HCT116 (cell line): ENCODE measurements around the gene LTO1. TPM values are rescaled to one million over a fixed set of nuclear protein-coding genes. Genes with fewer than 3 reads are reported as not detected.

Source experiments
- ATAC-seq: fragments of 200-7000 bp; cut with Tn5 transposase; 2 replicates; pipeline ENCODE4 v1.9.1; 2020; ENCODE audit warnings: mild to moderate bottlenecking, moderate library complexity
- BruUV-seq: library from RNA; stranded (reverse); fragments of 400-500 nt; replicated peaks from 2 replicates; lab custom pipeline; 2021; lab: Mats Ljungman, UMichigan
- CTCF ChIA-PET: fragments of 300-600 bp; sonication (Branson Sonifier 250); formaldehyde crosslinking; loops from one replicate; lab custom pipeline; 2021; ENCODE audit warnings: antibody characterized with exemption; lab: Charles Lee
- POLR2A ChIA-PET: fragments of 300-600, 350-600 bp; sonication (Branson Sonifier 250); formaldehyde crosslinking; loops from one replicate; lab custom pipeline; 2021; ENCODE audit warnings: antibody characterized with exemption; lab: Charles Lee
- RAD21 ChIA-PET, 2 experiments: fragments of 300-600 bp; sonication (Branson Sonifier 250); formaldehyde crosslinking; loops; one replicate each; lab custom pipeline; 2023; ENCODE audit warnings: low total read pairs in 2 of 2; ENCODE audit not compliant: uncharacterized antibody in 2 of 2, unreplicated experiment in 2 of 2, low non-redundant PET in 1 of 2; lab: Charles Lee
- DNase-seq: peaks from one replicate; pipeline ENCODE4 v3.0.0-alpha.2; 2010; ENCODE audit warnings: low read depth, low spot score
- H2AFZ ChIP-seq: fragments of 200-600 bp; shearing (Covaris generic), sonication (generic); 2 replicates; pipeline ENCODE4 v1.6.1; 2017; ENCODE audit warnings: low read depth, mixed run types, mixed read lengths, antibody characterized with exemption, low read length; ENCODE audit not compliant: poor library complexity, severe bottlenecking
- H3K27ac ChIP-seq: 2 replicates; pipeline ENCODE4 v1.5.1; 2012; ENCODE audit warnings: low read depth, low read length
- H3K27me3 ChIP-seq: fragments of 200-600 bp; sonication (generic); 2 replicates; pipeline ENCODE4 v1.6.1; 2016; ENCODE audit warnings: mixed run types, low read length, mixed read lengths; ENCODE audit not compliant: insufficient read depth
- H3K36me3 ChIP-seq, 2 experiments: fragments of 200-500 bp in 1 of 2; fragments of 200-600 bp in 1 of 2; sonication (Bioruptor generic) in 1 of 2; sonication (generic) in 1 of 2; 2 replicates each; pipeline versions ENCODE4 v1.5.1 to v1.6.1; 2014 to 2016; ENCODE audit warnings: low read length in 2 of 2, inconsistent platforms in 1 of 2, mixed read lengths in 1 of 2, mixed run types in 1 of 2; ENCODE audit not compliant: insufficient read depth in 2 of 2, control insufficient read depth in 1 of 2
- H3K4me1 ChIP-seq, 2 experiments: fragments of 200-600 bp in 1 of 2; sonication (generic) in 1 of 2; 2 replicates each; pipeline versions ENCODE4 v1.5.1 to v1.6.1; 2012 to 2017; ENCODE audit warnings: low read length in 2 of 2, inconsistent platforms in 1 of 2, mild to moderate bottlenecking in 1 of 2, mixed read lengths in 1 of 2, mixed run types in 1 of 2, moderate library complexity in 1 of 2; ENCODE audit not compliant: insufficient read depth in 2 of 2, control insufficient read depth in 1 of 2
- H3K4me2 ChIP-seq: fragments of 200-600 bp; sonication (generic); 2 replicates; pipeline ENCODE4 v1.6.1; 2017; ENCODE audit warnings: mixed run types, low read length, mixed read lengths
- H3K4me3 ChIP-seq, 2 experiments: fragments of 200-600 bp in 1 of 2; sonication (generic) in 1 of 2; replicated peaks in 1 of 2; 2 replicates each; pipeline ENCODE4 v1.5.1; 2011 to 2016; ENCODE audit warnings: low read length in 2 of 2, control low read depth in 1 of 2, low read depth in 1 of 2, mild to moderate bottlenecking in 1 of 2, mixed read lengths in 1 of 2, mixed run types in 1 of 2
- H3K79me2 ChIP-seq: fragments of 200-600 bp; sonication (generic); 2 replicates; pipeline ENCODE4 v1.6.1; 2017; ENCODE audit warnings: mild to moderate bottlenecking, mixed run types, low read length, moderate library complexity, mixed read lengths; ENCODE audit not compliant: insufficient read depth
- H3K9ac ChIP-seq: fragments of 200-600 bp; sonication (generic); 2 replicates; pipeline ENCODE4 v1.6.1; 2016; ENCODE audit warnings: low read length, mixed read lengths
- H3K9me2 ChIP-seq: fragments of 200-600 bp; sonication (generic), shearing (Covaris generic); 2 replicates; pipeline ENCODE4 v1.6.1; 2017; ENCODE audit warnings: mixed run types, mild to moderate bottlenecking, moderate library complexity; ENCODE audit not compliant: insufficient read depth
- H3K9me3 ChIP-seq, 2 experiments: fragments of 200-500 bp in 1 of 2; fragments of 200-600 bp in 1 of 2; sonication (Bioruptor generic) in 1 of 2; sonication (generic) in 1 of 2; 2 replicates each; pipeline ENCODE4 v1.6.1; 2014 to 2017; ENCODE audit warnings: low read length in 2 of 2, mixed read lengths in 2 of 2, inconsistent platforms in 1 of 2, low read depth in 1 of 2, mild to moderate bottlenecking in 1 of 2, mixed run types in 1 of 2, moderate library complexity in 1 of 2; ENCODE audit not compliant: control insufficient read depth in 1 of 2, insufficient read depth in 1 of 2
- H4K20me1 ChIP-seq: fragments of 200-600 bp; sonication (generic), shearing (Covaris generic); 2 replicates; pipeline ENCODE4 v1.6.1; 2017; ENCODE audit warnings: mixed run types, mild to moderate bottlenecking, moderate library complexity; ENCODE audit not compliant: insufficient read depth
- ATF3 ChIP-seq: IDR thresholded peaks from 2 replicates; pipeline ENCODE4 v1.6.1; 2012
- CBX3 ChIP-seq: IDR thresholded peaks from 2 replicates; pipeline ENCODE4 v1.6.1; 2012; ENCODE audit warnings: low read depth
- EGR1 ChIP-seq: IDR thresholded peaks from 2 replicates; pipeline ENCODE4 v1.6.1; 2012; ENCODE audit warnings: low read depth
- JUND ChIP-seq: IDR thresholded peaks from 2 replicates; pipeline ENCODE4 v1.6.1; 2012
- POLR2AphosphoS5 ChIP-seq: IDR thresholded peaks from 2 replicates; pipeline ENCODE4 v1.6.1; 2011; ENCODE audit warnings: mild to moderate bottlenecking, low read depth, low read length, moderate library complexity
- REST ChIP-seq: IDR thresholded peaks from 2 replicates; pipeline ENCODE4 v1.6.1; 2012; ENCODE audit warnings: low read depth
- SRF ChIP-seq: IDR thresholded peaks from 2 replicates; pipeline ENCODE4 v1.6.1; 2012; ENCODE audit warnings: low read depth
- intact Hi-C: fragments of 100-400 bp; cut with micrococcal nuclease; formaldehyde crosslinking; loops from 2 replicates; pipeline ENCODE4 v1.10.0; 2022
- total RNA-seq: library from RNA; stranded (reverse); gene quantifications from one replicate; pipeline ENCODE4 v1.2.1, GENCODE V29; 2021; ENCODE audit not compliant: unreplicated experiment

LTO1 gene
- total RNA-seq, 1 experiment from 2014 or later, result 21.3 TPM

- CTCF ChIA-PET, result no interaction called here
- H3K4me1 ChIP-seq, result peaks cover 0 to 66% of the 10 kb centered on the region in 2 experiments; a peak in 3 of 4 replicates
These were observed 23.1 kb downstream of the LTO1 start for GRCh38 chr11:69651834-69652620.

More at GRCh38 chr11:69651834-69652620, 23.1 kb downstream of the LTO1 start:
- Histone ChIP-seq H3K4me3 (no peak overlapping the region), H3K4me2 (no peak overlapping the region), H3K9ac (no peak overlapping the region), H3K9me3 (no peaks in the 10 kb centered on the region), H2AFZ (no peak overlapping the region), H3K27me3 (no peaks in the 10 kb centered on the region), H3K27ac (0 out of 2 replicates have a peak overlapping the region, but pooled peaks have one; percentile 27), H3K79me2 (peaks cover 51% of the 10 kb centered on the region), H4K20me1 (peaks cover 28% of the 10 kb centered on the region; the same call in 1 of the 2 replicates), H3K36me3 (peaks cover 48 to 58% of the 10 kb centered on the region in 2 experiments), H3K9me2 (no peaks in the 10 kb centered on the region)
- DNase-seq (no peak), ATAC-seq (no peak)
- peak; percentile 10; the same call in 1 of the 2 replicates for TF ChIP-seq POLR2AphosphoS5
- TF ChIP-seq JUND, result peak; percentile 8; the same call in 1 of the 2 replicates
- no peak for TF ChIP-seq CBX3
- TF ChIP-seq REST, result no peak
- TF ChIP-seq EGR1, result no peak
- no peak for TF ChIP-seq SRF
- no peak for TF ChIP-seq ATF3
- BruUV-seq, result no TSS peak
- ChIA-PET POLR2A (no interaction called here), RAD21 (no interaction called here)
- intact Hi-C loops, result no loop called here
